HCT116 (cell line): ENCODE measurements around the gene MTHFD1L. TPM values are rescaled to one million over a fixed set of nuclear protein-coding genes. Genes with fewer than 3 reads are reported as not detected.

Experiments used
- ATAC-seq: fragments of 200-7000 bp; cut with Tn5 transposase; 2 replicates; pipeline ENCODE4 v1.9.1; 2020; ENCODE audit warnings: mild to moderate bottlenecking, moderate library complexity
- BruUV-seq: library from RNA; stranded (reverse); fragments of 400-500 nt; replicated peaks from 2 replicates; lab custom pipeline; 2021; lab: Mats Ljungman, UMichigan
- CTCF ChIA-PET: fragments of 300-600 bp; sonication (Branson Sonifier 250); formaldehyde crosslinking; loops from one replicate; lab custom pipeline; 2021; ENCODE audit warnings: antibody characterized with exemption; lab: Charles Lee
- POLR2A ChIA-PET: fragments of 300-600, 350-600 bp; sonication (Branson Sonifier 250); formaldehyde crosslinking; loops from one replicate; lab custom pipeline; 2021; ENCODE audit warnings: antibody characterized with exemption; lab: Charles Lee
- RAD21 ChIA-PET, 2 experiments: fragments of 300-600 bp; sonication (Branson Sonifier 250); formaldehyde crosslinking; loops; one replicate each; lab custom pipeline; 2023; ENCODE audit warnings: low total read pairs in 2 of 2; ENCODE audit not compliant: uncharacterized antibody in 2 of 2, unreplicated experiment in 2 of 2, low non-redundant PET in 1 of 2; lab: Charles Lee
- DNase-seq: peaks from one replicate; pipeline ENCODE4 v3.0.0-alpha.2; 2010; ENCODE audit warnings: low read depth, low spot score
- H2AFZ ChIP-seq: fragments of 200-600 bp; shearing (Covaris generic), sonication (generic); 2 replicates; pipeline ENCODE4 v1.6.1; 2017; ENCODE audit warnings: low read depth, mixed run types, mixed read lengths, antibody characterized with exemption, low read length; ENCODE audit not compliant: poor library complexity, severe bottlenecking
- H3K27ac ChIP-seq: 2 replicates; pipeline ENCODE4 v1.5.1; 2012; ENCODE audit warnings: low read depth, low read length
- H3K27me3 ChIP-seq: fragments of 200-600 bp; sonication (generic); 2 replicates; pipeline ENCODE4 v1.6.1; 2016; ENCODE audit warnings: mixed run types, low read length, mixed read lengths; ENCODE audit not compliant: insufficient read depth
- H3K36me3 ChIP-seq, 2 experiments: fragments of 200-500 bp in 1 of 2; fragments of 200-600 bp in 1 of 2; sonication (Bioruptor generic) in 1 of 2; sonication (generic) in 1 of 2; 2 replicates each; pipeline versions ENCODE4 v1.5.1 to v1.6.1; 2014 to 2016; ENCODE audit warnings: low read length in 2 of 2, inconsistent platforms in 1 of 2, mixed read lengths in 1 of 2, mixed run types in 1 of 2; ENCODE audit not compliant: insufficient read depth in 2 of 2, control insufficient read depth in 1 of 2
- H3K4me1 ChIP-seq, 2 experiments: fragments of 200-600 bp in 1 of 2; sonication (generic) in 1 of 2; 2 replicates each; pipeline versions ENCODE4 v1.5.1 to v1.6.1; 2012 to 2017; ENCODE audit warnings: low read length in 2 of 2, inconsistent platforms in 1 of 2, mild to moderate bottlenecking in 1 of 2, mixed read lengths in 1 of 2, mixed run types in 1 of 2, moderate library complexity in 1 of 2; ENCODE audit not compliant: insufficient read depth in 2 of 2, control insufficient read depth in 1 of 2
- H3K4me2 ChIP-seq: fragments of 200-600 bp; sonication (generic); 2 replicates; pipeline ENCODE4 v1.6.1; 2017; ENCODE audit warnings: mixed run types, low read length, mixed read lengths
- H3K4me3 ChIP-seq, 2 experiments: fragments of 200-600 bp in 1 of 2; sonication (generic) in 1 of 2; replicated peaks in 1 of 2; 2 replicates each; pipeline ENCODE4 v1.5.1; 2011 to 2016; ENCODE audit warnings: low read length in 2 of 2, control low read depth in 1 of 2, low read depth in 1 of 2, mild to moderate bottlenecking in 1 of 2, mixed read lengths in 1 of 2, mixed run types in 1 of 2
- H3K79me2 ChIP-seq: fragments of 200-600 bp; sonication (generic); 2 replicates; pipeline ENCODE4 v1.6.1; 2017; ENCODE audit warnings: mild to moderate bottlenecking, mixed run types, low read length, moderate library complexity, mixed read lengths; ENCODE audit not compliant: insufficient read depth
- H3K9ac ChIP-seq: fragments of 200-600 bp; sonication (generic); 2 replicates; pipeline ENCODE4 v1.6.1; 2016; ENCODE audit warnings: low read length, mixed read lengths
- H3K9me2 ChIP-seq: fragments of 200-600 bp; sonication (generic), shearing (Covaris generic); 2 replicates; pipeline ENCODE4 v1.6.1; 2017; ENCODE audit warnings: mixed run types, mild to moderate bottlenecking, moderate library complexity; ENCODE audit not compliant: insufficient read depth
- H3K9me3 ChIP-seq, 2 experiments: fragments of 200-500 bp in 1 of 2; fragments of 200-600 bp in 1 of 2; sonication (Bioruptor generic) in 1 of 2; sonication (generic) in 1 of 2; 2 replicates each; pipeline ENCODE4 v1.6.1; 2014 to 2017; ENCODE audit warnings: low read length in 2 of 2, mixed read lengths in 2 of 2, inconsistent platforms in 1 of 2, low read depth in 1 of 2, mild to moderate bottlenecking in 1 of 2, mixed run types in 1 of 2, moderate library complexity in 1 of 2; ENCODE audit not compliant: control insufficient read depth in 1 of 2, insufficient read depth in 1 of 2
- H4K20me1 ChIP-seq: fragments of 200-600 bp; sonication (generic), shearing (Covaris generic); 2 replicates; pipeline ENCODE4 v1.6.1; 2017; ENCODE audit warnings: mixed run types, mild to moderate bottlenecking, moderate library complexity; ENCODE audit not compliant: insufficient read depth
- ELF1 ChIP-seq: IDR thresholded peaks from 2 replicates; pipeline ENCODE4 v1.6.1; 2012; ENCODE audit warnings: low read depth, borderline replicate concordance
- FOSL1 ChIP-seq: IDR thresholded peaks from 2 replicates; pipeline ENCODE4 v1.6.1; 2012; ENCODE audit warnings: low read depth
- JUND ChIP-seq: IDR thresholded peaks from 2 replicates; pipeline ENCODE4 v1.6.1; 2012
- REST ChIP-seq: IDR thresholded peaks from 2 replicates; pipeline ENCODE4 v1.6.1; 2012; ENCODE audit warnings: low read depth
- SIN3A ChIP-seq: IDR thresholded peaks from 2 replicates; pipeline ENCODE4 v1.6.1; 2012; ENCODE audit warnings: low read depth
- SP1 ChIP-seq: IDR thresholded peaks from 2 replicates; pipeline ENCODE4 v1.6.1; 2012; ENCODE audit warnings: low read depth
- SRF ChIP-seq: IDR thresholded peaks from 2 replicates; pipeline ENCODE4 v1.6.1; 2012; ENCODE audit warnings: low read depth
- TCF7L2 ChIP-seq: IDR thresholded peaks from 2 replicates; pipeline ENCODE4 v1.7.0; 2011; ENCODE audit warnings: borderline replicate concordance, inconsistent platforms; ENCODE audit not compliant: insufficient read depth, insufficient read length; ENCODE audit errors: extremely low read depth
- ZBTB33 ChIP-seq: IDR thresholded peaks from 2 replicates; pipeline ENCODE4 v1.6.1; 2011; ENCODE audit warnings: mild to moderate bottlenecking, low read length, moderate library complexity; ENCODE audit not compliant: insufficient replicate concordance; ENCODE audit errors: extremely low read depth
- ZFX ChIP-seq: fragments of 450-650 bp; IDR thresholded peaks from 2 replicates; pipeline ENCODE4 v1.6.1; 2017
- intact Hi-C: fragments of 100-400 bp; cut with micrococcal nuclease; formaldehyde crosslinking; loops from 2 replicates; pipeline ENCODE4 v1.10.0; 2022
- total RNA-seq: library from RNA; stranded (reverse); gene quantifications from one replicate; pipeline ENCODE4 v1.2.1, GENCODE V29; 2021; ENCODE audit not compliant: unreplicated experiment

Gene MTHFD1L
- total RNA-seq, 1 experiment from 2014 or later = 127 TPM

- intact Hi-C loops = no loop called here
Measured at GRCh38 chr6:150994026-150994425, 128.5 kb downstream of the MTHFD1L start.

More at GRCh38 chr6:150994026-150994425, 128.5 kb downstream of the MTHFD1L start:
- ChIA-PET CTCF (no interaction called here), RAD21 (no interaction called here), POLR2A (no interaction called here)
- Histone ChIP-seq H3K4me3 (no peak overlapping the region), H2AFZ (no peak overlapping the region), H3K27ac (no peak overlapping the region), H3K27me3 (no peaks in the 10 kb centered on the region), H3K9me3 (no peaks in the 10 kb centered on the region), H3K9ac (no peak overlapping the region), H3K36me3 (peaks cover 0 to 8% of the 10 kb centered on the region in 2 experiments; a peak in 1 of 4 replicates), H3K9me2 (no peaks in the 10 kb centered on the region), H3K4me1 (no peaks in the 10 kb centered on the region), H4K20me1 (no peaks in the 10 kb centered on the region), H3K79me2 (0 out of 2 replicates have a peak, but pooled peaks cover 3% of the 10 kb centered on the region), H3K4me2 (no peak overlapping the region)
- no TSS peak for BruUV-seq
- no peak for ATAC-seq
- TF ChIP-seq TCF7L2 = no peak
- no peak for TF ChIP-seq REST
- no peak for TF ChIP-seq FOSL1
- no peak for TF ChIP-seq ELF1
- TF ChIP-seq ZBTB33 = no peak
- TF ChIP-seq SRF = no peak
- TF ChIP-seq SP1 = no peak
- TF ChIP-seq ZFX = no peak
- TF ChIP-seq SIN3A = no peak
- TF ChIP-seq JUND = no peak
- no peak for DNase-seq
